SK-N-SH (cell line): ENCODE results near the gene GAS7. TPM values are rescaled to one million over a fixed set of nuclear protein-coding genes. Genes with fewer than 3 reads are reported as not detected.

Experiments used
- CTCF ChIA-PET: fragments of 300-600, 350-600 bp; formaldehyde crosslinking; extraction: SDS; loops from one replicate; lab custom pipeline; 2021; lab: Yijun Ruan, JAX
- POLR2A ChIA-PET: fragments of 350-600 bp; sonication (Branson Sonifier 250); formaldehyde crosslinking; extraction: SDS; loops from one replicate; lab custom pipeline; 2020; ENCODE audit warnings: antibody characterized with exemption, inconsistent platforms; lab: Yijun Ruan, JAX
- DNase-seq: peaks from one replicate; pipeline ENCODE4 v3.0.0; 2012
- H2AFZ ChIP-seq: fragments of 200-600 bp; sonication (generic); 2 replicates; pipeline ENCODE4 v1.8.1; 2016; ENCODE audit warnings: antibody characterized with exemption, mild to moderate bottlenecking, low read depth
- H3F3A ChIP-seq: fragments of 200-600 bp; sonication (generic); replicated peaks from 2 replicates; pipeline ENCODE3; 2016; ENCODE audit warnings: antibody characterized with exemption, mild to moderate bottlenecking; ENCODE audit not compliant: insufficient read depth
- H3K27ac ChIP-seq, 2 experiments: fragments of 200-500 bp in 1 of 2; fragments of 200-600 bp in 1 of 2; sonication (Bioruptor generic) in 1 of 2; sonication (generic), shearing (Covaris generic) in 1 of 2; 2 replicates each; pipeline versions ENCODE4 v1.5.1 to v1.6.1; 2014 to 2016; ENCODE audit warnings: low read depth in 2 of 2, inconsistent platforms in 1 of 2, low read length in 1 of 2, mild to moderate bottlenecking in 1 of 2, mixed read lengths in 1 of 2
- H3K27me3 ChIP-seq: fragments of 200-600 bp; sonication (generic), shearing (Covaris generic); 2 replicates; pipeline ENCODE4 v1.6.1; 2016; ENCODE audit warnings: mixed run types; ENCODE audit not compliant: insufficient read depth
- H3K36me3 ChIP-seq, 2 experiments: fragments of 200-500 bp in 1 of 2; fragments of 200-600 bp in 1 of 2; sonication (Bioruptor generic) in 1 of 2; sonication (generic) in 1 of 2; replicated peaks in 1 of 2; 2 replicates each; pipeline versions ENCODE3 to v1.5.1; 2014 to 2016; ENCODE audit warnings: low read length in 1 of 2, mild to moderate bottlenecking in 1 of 2; ENCODE audit not compliant: insufficient read depth in 2 of 2, control insufficient read depth in 1 of 2
- H3K4me1 ChIP-seq, 2 experiments: fragments of 200-500 bp in 1 of 2; fragments of 200-600 bp in 1 of 2; sonication (Bioruptor generic) in 1 of 2; sonication (generic), shearing (Covaris generic) in 1 of 2; 2 replicates each; pipeline versions ENCODE4 v1.5.1 to v1.6.1; 2014 to 2016; ENCODE audit warnings: low read depth in 1 of 2, low read length in 1 of 2, mixed run types in 1 of 2; ENCODE audit not compliant: insufficient read depth in 2 of 2, control insufficient read depth in 1 of 2
- H3K4me2 ChIP-seq: fragments of 200-600 bp; sonication (generic), shearing (Covaris generic); 2 replicates; pipeline ENCODE4 v1.6.1; 2017; ENCODE audit warnings: mixed run types
- H3K4me3 ChIP-seq, 2 experiments: fragments of 200-500 bp in 1 of 2; fragments of 200-600 bp in 1 of 2; sonication (Bioruptor generic) in 1 of 2; sonication (generic), shearing (Covaris generic) in 1 of 2; 2 replicates each; pipeline versions ENCODE4 v1.5.1 to v1.8.1; 2014 to 2016; ENCODE audit warnings: low read depth in 2 of 2, inconsistent platforms in 1 of 2, low read length in 1 of 2, mild to moderate bottlenecking in 1 of 2, mixed read lengths in 1 of 2, moderate library complexity in 1 of 2
- H3K79me2 ChIP-seq: fragments of 200-600 bp; sonication (generic); 2 replicates; pipeline ENCODE4 v1.8.1; 2017; ENCODE audit warnings: mild to moderate bottlenecking; ENCODE audit not compliant: insufficient read depth
- H3K9ac ChIP-seq: fragments of 200-600 bp; sonication (generic); 2 replicates; pipeline ENCODE4 v1.6.1; 2017; ENCODE audit warnings: mixed run types
- H3K9me2 ChIP-seq: fragments of 200-600 bp; sonication (generic); 2 replicates; pipeline ENCODE4 v1.6.1; 2017; ENCODE audit warnings: mixed run types
- H3K9me3 ChIP-seq: fragments of 200-600 bp; sonication (generic); 2 replicates; pipeline ENCODE4 v1.6.1; 2017; ENCODE audit warnings: mixed run types, mild to moderate bottlenecking, moderate library complexity
- H4K20me1 ChIP-seq: fragments of 200-600 bp; sonication (generic); 2 replicates; pipeline ENCODE4 v1.6.1; 2017; ENCODE audit warnings: mild to moderate bottlenecking, mixed run types; ENCODE audit not compliant: insufficient read depth
- CTCF ChIP-seq: fragments of 200-600 bp; sonication (generic); IDR thresholded peaks from 2 replicates; pipeline ENCODE4 v1.6.1; 2017; ENCODE audit warnings: antibody characterized with exemption, mild to moderate bottlenecking, moderate library complexity
- GABPA ChIP-seq: IDR thresholded peaks from 2 replicates; pipeline ENCODE4 v1.4.0; 2012; ENCODE audit warnings: low read depth, mild to moderate bottlenecking
- MEF2A ChIP-seq: IDR thresholded peaks from 2 replicates; pipeline ENCODE4 v1.4.0; 2012; ENCODE audit warnings: low read depth, borderline replicate concordance
- NRF1 ChIP-seq: IDR thresholded peaks from 2 replicates; pipeline ENCODE4 v1.6.1; 2012; ENCODE audit warnings: low read depth, mild to moderate bottlenecking, low read length
- RAD21 ChIP-seq: IDR thresholded peaks from 2 replicates; pipeline ENCODE4 v1.6.1; 2012; ENCODE audit warnings: mild to moderate bottlenecking, low read length
- RXRA ChIP-seq: IDR thresholded peaks from 2 replicates; pipeline ENCODE4 v1.4.0; 2012; ENCODE audit warnings: low read depth, mild to moderate bottlenecking, borderline replicate concordance
- TAF1 ChIP-seq: IDR thresholded peaks from 2 replicates; pipeline ENCODE4 v1.6.1; 2012; ENCODE audit warnings: low read depth, mild to moderate bottlenecking, low read length, moderate library complexity, borderline replicate concordance
- WGBS: methylation state at CpG from one replicate; pipeline ENCODE4 v1.1.6; 2017; ENCODE audit warnings: low lambda C conversion rate; 5-methylcytosine and 5-hydroxymethylcytosine counted together
- polyA plus RNA-seq, 3 experiments: library from polyadenylated mRNA; depleted of rRNA; stranded (reverse); fragments of >200 nt; gene quantifications; 2 replicates each; pipeline ENCODE4 v1.2.3, GENCODE V29; 2012
- TF ChIP-seq, protein P1 (sequence below): IDR thresholded peaks from 2 replicates; pipeline ENCODE4 v1.4.0; 2012; ENCODE audit warnings: low read depth, borderline replicate concordance
- TF ChIP-seq, protein P2 (sequence below): fragments of 150-350 bp; IDR thresholded peaks from 2 replicates; pipeline ENCODE4 v1.6.1; 2017; ENCODE audit warnings: antibody characterized with exemption, low read length, low read depth, borderline replicate concordance
- TF ChIP-seq, protein P3 (sequence below): fragments of 150-350 bp; IDR thresholded peaks from 2 replicates; pipeline ENCODE4 v1.6.1; 2016; ENCODE audit warnings: mild to moderate bottlenecking, low read depth, low read length

Gene GAS7
- polyA plus RNA-seq, 1 of the 3 experiments (the other 2 are of a cell fraction), result 0.12 TPM

DNA sequence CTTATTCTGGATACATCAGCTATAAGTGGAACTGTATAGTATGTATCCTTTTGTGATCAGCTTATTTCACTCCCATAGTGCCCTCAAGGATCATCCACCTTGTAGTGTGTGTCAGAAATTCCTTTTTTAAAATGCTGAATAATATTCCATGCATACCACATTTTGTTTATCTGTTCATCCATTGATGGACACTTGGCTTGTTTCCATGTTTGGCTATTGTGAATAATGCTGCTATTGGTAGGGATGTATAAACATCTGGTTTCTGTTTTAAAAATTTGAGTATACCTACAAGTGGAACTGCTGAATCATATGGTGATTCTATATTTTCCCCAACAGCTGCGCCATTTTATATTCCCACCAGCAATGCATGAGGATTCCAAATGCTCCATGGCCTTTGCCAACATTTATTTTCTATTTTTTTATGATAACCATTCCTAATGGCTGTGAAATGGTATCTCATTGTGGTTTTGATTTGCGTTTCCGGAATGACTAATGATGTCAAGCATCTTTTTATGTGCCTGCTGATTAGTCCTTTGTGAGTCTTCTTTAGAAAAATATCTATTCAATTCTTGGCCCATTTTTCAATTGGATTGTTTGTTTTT is 304.9 kb downstream of the GAS7 start:
- H3K36me3 ChIP-seq, result no peaks in the 10 kb centered on the region
- no peak overlapping the region for H3K9ac ChIP-seq
- H3K27ac ChIP-seq, result no peak overlapping the region
- H3K4me3 ChIP-seq, result no peak overlapping the region
- no peaks in the 10 kb centered on the region for H3K4me1 ChIP-seq
- no peaks in the 10 kb centered on the region for H3K9me2 ChIP-seq
- H3F3A ChIP-seq, result no peaks in the 10 kb centered on the region
- no peaks in the 10 kb centered on the region for H4K20me1 ChIP-seq
- TF ChIP-seq, protein P1, sequence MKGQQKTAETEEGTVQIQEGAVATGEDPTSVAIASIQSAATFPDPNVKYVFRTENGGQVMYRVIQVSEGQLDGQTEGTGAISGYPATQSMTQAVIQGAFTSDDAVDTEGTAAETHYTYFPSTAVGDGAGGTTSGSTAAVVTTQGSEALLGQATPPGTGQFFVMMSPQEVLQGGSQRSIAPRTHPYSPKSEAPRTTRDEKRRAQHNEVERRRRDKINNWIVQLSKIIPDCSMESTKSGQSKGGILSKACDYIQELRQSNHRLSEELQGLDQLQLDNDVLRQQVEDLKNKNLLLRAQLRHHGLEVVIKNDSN, result no peak
- TF ChIP-seq GABPA, result no peak
- no peak for TF ChIP-seq TAF1
- TF ChIP-seq, protein P2, sequence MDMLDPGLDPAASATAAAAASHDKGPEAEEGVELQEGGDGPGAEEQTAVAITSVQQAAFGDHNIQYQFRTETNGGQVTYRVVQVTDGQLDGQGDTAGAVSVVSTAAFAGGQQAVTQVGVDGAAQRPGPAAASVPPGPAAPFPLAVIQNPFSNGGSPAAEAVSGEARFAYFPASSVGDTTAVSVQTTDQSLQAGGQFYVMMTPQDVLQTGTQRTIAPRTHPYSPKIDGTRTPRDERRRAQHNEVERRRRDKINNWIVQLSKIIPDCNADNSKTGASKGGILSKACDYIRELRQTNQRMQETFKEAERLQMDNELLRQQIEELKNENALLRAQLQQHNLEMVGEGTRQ, result no peak
- 12% methylated on average over 3 of the region's 3 CpGs for WGBS
- no peaks in the 10 kb centered on the region for H3K9me3 ChIP-seq
- no peaks in the 10 kb centered on the region for H3K79me2 ChIP-seq
- peaks cover 7% of the 10 kb centered on the region; the same call in 1 of the 2 replicates for H3K27me3 ChIP-seq
- no peak overlapping the region for H3K4me2 ChIP-seq
- DNase-seq, result no peak
- CTCF ChIA-PET, result no interaction called here
- H2AFZ ChIP-seq, result no peak overlapping the region
- POLR2A ChIA-PET, result no interaction called here

- peak; percentile 35 for DNase-seq
- POLR2A ChIA-PET, result no interaction called here
- Histone ChIP-seq H3K27ac (no peak overlapping the region), H3K79me2 (no peaks in the 10 kb centered on the region), H3K4me1 (no peaks in the 10 kb centered on the region), H3K4me2 (no peak overlapping the region), H4K20me1 (no peaks in the 10 kb centered on the region), H3K9me3 (no peaks in the 10 kb centered on the region), H3K9me2 (no peaks in the 10 kb centered on the region), H3K27me3 (no peaks in the 10 kb centered on the region), H2AFZ (no peak overlapping the region), H3K9ac (no peak overlapping the region), H3F3A (no peaks in the 10 kb centered on the region), H3K36me3 (no peaks in the 10 kb centered on the region), H3K4me3 (no peak overlapping the region)
- TF ChIP-seq RXRA (no peak), RAD21 (no peak), GABPA (no peak), TAF1 (no peak), NRF1 (no peak), CTCF (peak; percentile 49), MEF2A (no peak)
- TF ChIP-seq, protein P3, sequence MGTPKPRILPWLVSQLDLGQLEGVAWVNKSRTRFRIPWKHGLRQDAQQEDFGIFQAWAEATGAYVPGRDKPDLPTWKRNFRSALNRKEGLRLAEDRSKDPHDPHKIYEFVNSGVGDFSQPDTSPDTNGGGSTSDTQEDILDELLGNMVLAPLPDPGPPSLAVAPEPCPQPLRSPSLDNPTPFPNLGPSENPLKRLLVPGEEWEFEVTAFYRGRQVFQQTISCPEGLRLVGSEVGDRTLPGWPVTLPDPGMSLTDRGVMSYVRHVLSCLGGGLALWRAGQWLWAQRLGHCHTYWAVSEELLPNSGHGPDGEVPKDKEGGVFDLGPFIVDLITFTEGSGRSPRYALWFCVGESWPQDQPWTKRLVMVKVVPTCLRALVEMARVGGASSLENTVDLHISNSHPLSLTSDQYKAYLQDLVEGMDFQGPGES, result no peak
- CTCF ChIA-PET, result interaction anchor here (0.6 to 1.1 kb wide), 3 partner anchors 8 to 445 kb away, joined by 3 read pairs; no protein-coding TSS in a partner anchor
- 10% methylated on average over 1 of the region's 2 CpGs for whole genome bisulfite sequencing
Observed at GRCh38 chr17:9890124-9890523, 308.3 kb downstream of the GAS7 start.
